Panc1 (cell line): ENCODE data around the gene UMAD1.

ENCODE experiments used
- POLR2AphosphoS5 ChIP-seq: IDR thresholded peaks from 2 replicates; pipeline ENCODE4 v1.6.1; 2012; ENCODE audit warnings: mild to moderate bottlenecking, low read depth, low read length, moderate library complexity
- SIN3A ChIP-seq: IDR thresholded peaks from 2 replicates; pipeline ENCODE4 v1.6.1; 2012; ENCODE audit warnings: low read depth, mild to moderate bottlenecking, low read length, moderate library complexity, borderline replicate concordance; ENCODE audit not compliant: insufficient read depth
- TF ChIP-seq, protein P1 (sequence below): fragments of 450-650 bp; IDR thresholded peaks from 2 replicates; pipeline ENCODE4 v1.5.1; 2017; ENCODE audit warnings: mild to moderate bottlenecking
- TF ChIP-seq, protein P2 (sequence below), 2 experiments: IDR thresholded peaks; 2 replicates each; pipeline ENCODE4 v1.6.1; 2011 to 2012; ENCODE audit warnings: low read depth in 2 of 2, control low read depth in 1 of 2, low read length in 1 of 2, mild to moderate bottlenecking in 1 of 2, moderate library complexity in 1 of 2; ENCODE audit not compliant: insufficient read depth in 1 of 2

DNA sequence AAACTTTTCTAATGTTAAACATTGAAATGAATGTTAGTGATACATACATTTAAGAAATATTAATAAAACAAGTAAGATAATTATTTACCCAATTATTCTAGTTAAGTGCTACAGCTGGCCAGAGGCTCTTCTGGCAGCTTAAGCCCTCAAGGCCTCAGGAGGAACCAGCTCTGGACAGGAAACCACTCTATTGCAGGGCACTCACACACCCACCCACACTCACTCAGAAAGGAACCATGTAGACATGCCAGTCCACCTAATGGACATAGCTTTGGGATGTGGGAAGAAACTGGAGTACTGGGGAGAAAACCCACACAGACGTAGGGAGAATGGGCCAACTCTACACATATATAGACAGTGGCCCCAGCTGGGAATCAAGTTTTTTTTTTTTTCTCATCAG, 28.2 kb downstream of the UMAD1 start:
- TF ChIP-seq POLR2AphosphoS5 = no peak
- TF ChIP-seq, protein P1, sequence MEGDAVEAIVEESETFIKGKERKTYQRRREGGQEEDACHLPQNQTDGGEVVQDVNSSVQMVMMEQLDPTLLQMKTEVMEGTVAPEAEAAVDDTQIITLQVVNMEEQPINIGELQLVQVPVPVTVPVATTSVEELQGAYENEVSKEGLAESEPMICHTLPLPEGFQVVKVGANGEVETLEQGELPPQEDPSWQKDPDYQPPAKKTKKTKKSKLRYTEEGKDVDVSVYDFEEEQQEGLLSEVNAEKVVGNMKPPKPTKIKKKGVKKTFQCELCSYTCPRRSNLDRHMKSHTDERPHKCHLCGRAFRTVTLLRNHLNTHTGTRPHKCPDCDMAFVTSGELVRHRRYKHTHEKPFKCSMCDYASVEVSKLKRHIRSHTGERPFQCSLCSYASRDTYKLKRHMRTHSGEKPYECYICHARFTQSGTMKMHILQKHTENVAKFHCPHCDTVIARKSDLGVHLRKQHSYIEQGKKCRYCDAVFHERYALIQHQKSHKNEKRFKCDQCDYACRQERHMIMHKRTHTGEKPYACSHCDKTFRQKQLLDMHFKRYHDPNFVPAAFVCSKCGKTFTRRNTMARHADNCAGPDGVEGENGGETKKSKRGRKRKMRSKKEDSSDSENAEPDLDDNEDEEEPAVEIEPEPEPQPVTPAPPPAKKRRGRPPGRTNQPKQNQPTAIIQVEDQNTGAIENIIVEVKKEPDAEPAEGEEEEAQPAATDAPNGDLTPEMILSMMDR = no peak
- TF ChIP-seq, protein P2, sequence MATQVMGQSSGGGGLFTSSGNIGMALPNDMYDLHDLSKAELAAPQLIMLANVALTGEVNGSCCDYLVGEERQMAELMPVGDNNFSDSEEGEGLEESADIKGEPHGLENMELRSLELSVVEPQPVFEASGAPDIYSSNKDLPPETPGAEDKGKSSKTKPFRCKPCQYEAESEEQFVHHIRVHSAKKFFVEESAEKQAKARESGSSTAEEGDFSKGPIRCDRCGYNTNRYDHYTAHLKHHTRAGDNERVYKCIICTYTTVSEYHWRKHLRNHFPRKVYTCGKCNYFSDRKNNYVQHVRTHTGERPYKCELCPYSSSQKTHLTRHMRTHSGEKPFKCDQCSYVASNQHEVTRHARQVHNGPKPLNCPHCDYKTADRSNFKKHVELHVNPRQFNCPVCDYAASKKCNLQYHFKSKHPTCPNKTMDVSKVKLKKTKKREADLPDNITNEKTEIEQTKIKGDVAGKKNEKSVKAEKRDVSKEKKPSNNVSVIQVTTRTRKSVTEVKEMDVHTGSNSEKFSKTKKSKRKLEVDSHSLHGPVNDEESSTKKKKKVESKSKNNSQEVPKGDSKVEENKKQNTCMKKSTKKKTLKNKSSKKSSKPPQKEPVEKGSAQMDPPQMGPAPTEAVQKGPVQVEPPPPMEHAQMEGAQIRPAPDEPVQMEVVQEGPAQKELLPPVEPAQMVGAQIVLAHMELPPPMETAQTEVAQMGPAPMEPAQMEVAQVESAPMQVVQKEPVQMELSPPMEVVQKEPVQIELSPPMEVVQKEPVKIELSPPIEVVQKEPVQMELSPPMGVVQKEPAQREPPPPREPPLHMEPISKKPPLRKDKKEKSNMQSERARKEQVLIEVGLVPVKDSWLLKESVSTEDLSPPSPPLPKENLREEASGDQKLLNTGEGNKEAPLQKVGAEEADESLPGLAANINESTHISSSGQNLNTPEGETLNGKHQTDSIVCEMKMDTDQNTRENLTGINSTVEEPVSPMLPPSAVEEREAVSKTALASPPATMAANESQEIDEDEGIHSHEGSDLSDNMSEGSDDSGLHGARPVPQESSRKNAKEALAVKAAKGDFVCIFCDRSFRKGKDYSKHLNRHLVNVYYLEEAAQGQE (IDR thresholded peaks at IDR 0.05; ENCODE audit: insufficient read depth in 1 of 2, low read depth in 2 of 2, low read length in 1 of 2) = no peak
- no peak for TF ChIP-seq SIN3A
